PC-9 (cell line): ENCODE data around the gene PSMB9. TPM values are rescaled to one million over a fixed set of nuclear protein-coding genes. Genes with fewer than 3 reads are reported as not detected.
A peak's percentile ranks its signal among the peaks of the same experiment; 100 is the strongest.

ENCODE experiments used
- BruUV-seq: library from RNA; stranded (reverse); fragments of 400-500 nt; replicated peaks from 2 replicates; lab custom pipeline; 2021; lab: Mats Ljungman, UMichigan
- CTCF ChIA-PET: fragments of 300-600 bp; sonication (Branson Sonifier 250); formaldehyde crosslinking; loops from one replicate; lab custom pipeline; 2022; ENCODE audit warnings: antibody characterized with exemption; lab: Charles Lee
- POLR2A ChIA-PET: fragments of 300-600 bp; sonication (Branson Sonifier 250); formaldehyde crosslinking; loops from one replicate; lab custom pipeline; 2022; ENCODE audit warnings: antibody characterized with exemption; ENCODE audit not compliant: unreplicated experiment; lab: Charles Lee
- DNase-seq, 2 experiments: peaks; one replicate each; pipeline versions ENCODE4 v3.0.0 to v3.0.0-alpha.2; 2015 to 2022; ENCODE audit warnings: mixed read lengths in 1 of 2
- H2AFZ ChIP-seq: fragments of 200-600 bp; sonication (generic); 2 replicates; pipeline ENCODE4 v1.8.1; 2017; ENCODE audit warnings: antibody characterized with exemption
- H3F3A ChIP-seq: fragments of 200-600 bp; sonication (generic); 2 replicates; pipeline ENCODE4 v1.8.1; 2017; ENCODE audit warnings: antibody characterized with exemption, mild to moderate bottlenecking, low read depth; ENCODE audit not compliant: insufficient read depth
- H3K27ac ChIP-seq: fragments of 200-600 bp; sonication (generic); 2 replicates; pipeline ENCODE4 v1.6.1; 2016; ENCODE audit warnings: mixed run types
- H3K27me3 ChIP-seq: fragments of 200-600 bp; sonication (generic); 2 replicates; pipeline ENCODE4 v1.6.1; 2016; ENCODE audit warnings: low read depth, mixed run types; ENCODE audit not compliant: insufficient read depth
- H3K36me3 ChIP-seq: fragments of 200-600 bp; sonication (generic); 2 replicates; pipeline ENCODE4 v1.6.1; 2016; ENCODE audit warnings: low read depth, mixed run types
- H3K4me1 ChIP-seq: fragments of 200-600 bp; sonication (generic); replicated peaks from 2 replicates; pipeline ENCODE4 v1.6.1; 2016; ENCODE audit warnings: mixed run types; ENCODE audit not compliant: insufficient read depth
- H3K4me2 ChIP-seq: fragments of 200-600 bp; sonication (generic); 2 replicates; pipeline ENCODE4 v1.6.1; 2017; ENCODE audit warnings: mixed run types
- H3K4me3 ChIP-seq: fragments of 200-600 bp; sonication (generic); 2 replicates; pipeline ENCODE4 v1.6.1; 2016; ENCODE audit warnings: mixed run types
- H3K79me2 ChIP-seq: fragments of 200-600 bp; sonication (generic); 2 replicates; pipeline ENCODE4 v1.6.1; 2017; ENCODE audit warnings: low read depth, mixed run types
- H3K9me2 ChIP-seq: fragments of 200-600 bp; sonication (generic); 2 replicates; pipeline ENCODE4 v1.8.1; 2017; ENCODE audit warnings: mild to moderate bottlenecking; ENCODE audit not compliant: insufficient read depth
- H3K9me3 ChIP-seq: fragments of 200-600 bp; sonication (generic); 2 replicates; pipeline ENCODE4 v1.8.1; 2016; ENCODE audit warnings: low read depth; ENCODE audit not compliant: insufficient read depth
- H4K20me1 ChIP-seq: fragments of 200-600 bp; sonication (generic); 2 replicates; pipeline ENCODE4 v1.8.1; 2017; ENCODE audit not compliant: insufficient read depth
- CTCF ChIP-seq: fragments of 200-600 bp; sonication (generic); conservative IDR thresholded peaks from 2 replicates; pipeline ENCODE4 v1.6.1; 2017; ENCODE audit warnings: mixed run types, antibody characterized with exemption, mild to moderate bottlenecking, moderate library complexity
- EZH2 ChIP-seq: fragments of 200-600 bp; sonication (generic); IDR thresholded peaks from 2 replicates; pipeline ENCODE4 v1.8.0; 2017; ENCODE audit warnings: antibody characterized with exemption, low read depth
- intact Hi-C: fragments of 100-400 bp; cut with micrococcal nuclease; formaldehyde crosslinking; loops from one replicate; pipeline ENCODE4 v1.10.0; 2022; ENCODE audit not compliant: unreplicated experiment
- total RNA-seq: library from RNA; stranded (reverse); gene quantifications from 2 replicates; pipeline ENCODE4 v1.2.3, GENCODE V29; 2021

The PSMB9 gene
- total RNA-seq, 1 experiment from 2014 or later, result 37.6 TPM

GRCh38 chr6:32836873-32837272 lies 17.1 kb upstream of the PSMB9 start:
- Histone ChIP-seq H3K9me3 (no peaks in the 10 kb centered on the region), H4K20me1 (no peaks in the 10 kb centered on the region), H3K9me2 (no peaks in the 10 kb centered on the region), H3K27ac (no peak overlapping the region), H3K27me3 (no peaks in the 10 kb centered on the region), H3K4me3 (no peak overlapping the region; the same call in 1 of the 2 replicates), H2AFZ (no peak overlapping the region), H3K4me2 (peak overlapping the region; percentile 95), H3K4me1 (peaks cover 9% of the 10 kb centered on the region), H3K79me2 (no peaks in the 10 kb centered on the region), H3F3A (0 out of 2 replicates have a peak, but pooled peaks cover 9% of the 10 kb centered on the region), H3K36me3 (no peaks in the 10 kb centered on the region)
- ChIA-PET POLR2A (no interaction called here), CTCF (no interaction called here)
- no peak for DNase-seq
- TF ChIP-seq CTCF (no peak), EZH2 (no peak)
- BruUV-seq, result TSS peak; percentile 20
- intact Hi-C loops, result no loop called here

GRCh38 chr6:32837651-32838113 lies 16.3 kb upstream of the PSMB9 start:
- Histone ChIP-seq H3K36me3 (no peaks in the 10 kb centered on the region), H3K27me3 (no peaks in the 10 kb centered on the region), H2AFZ (peak overlapping the region; percentile 89), H4K20me1 (no peaks in the 10 kb centered on the region), H3K27ac (0 out of 2 replicates have a peak overlapping the region, but pooled peaks have one; percentile 21), H3K4me1 (peaks cover 9% of the 10 kb centered on the region), H3K4me3 (peak overlapping the region; percentile 68), H3K9me2 (no peaks in the 10 kb centered on the region), H3K4me2 (peak overlapping the region; percentile 95), H3F3A (0 out of 2 replicates have a peak, but pooled peaks cover 9% of the 10 kb centered on the region), H3K79me2 (no peaks in the 10 kb centered on the region), H3K9me3 (no peaks in the 10 kb centered on the region)
- no TSS peak for BruUV-seq
- DNase-seq, result peak; percentile 20 to 51
- CTCF ChIA-PET, result interaction anchor here (0.5 to 2.7 kb wide), 12 partner anchors 10 to 871 kb away, joined by 3 to 49 read pairs (median 9); partner anchors contain the start of genes PSMB9 and TAP1
- no peak for TF ChIP-seq CTCF
- no peak for TF ChIP-seq EZH2
- POLR2A ChIA-PET, result interaction anchor here (0.6 kb wide), 1 partner anchor 73 kb away, joined by 3 read pairs; no protein-coding TSS in a partner anchor
- intact Hi-C loops, result loop anchor here (1.0 to 2.0 kb wide), 6 partner anchors 16 to 412 kb away; partner anchors contain the start of gene TAP1

GRCh38 chr6:32838114-32838958 lies 15.7 kb upstream of the PSMB9 start, which contains the start of gene TAP2:
Gene TAP2, minus strand, starts transcription at chr6:32838739. Its CDS starts 506 bp downstream, at chr6:32838233.
- H3K9me2 ChIP-seq, result no peaks in the 10 kb centered on the region

More at GRCh38 chr6:32838114-32838958, 15.7 kb upstream of the PSMB9 start, which contains the start of gene TAP2:
- Histone ChIP-seq H3K4me2 (peak within 1 kb of the TSS; percentile 95), H3K4me3 (peak within 1 kb of the TSS; percentile 68), H3K36me3 (no peaks in the 10 kb centered on the region), H3K27ac (peak within 1 kb of the TSS; percentile 21; the same call in 1 of the 2 replicates), H4K20me1 (no peaks in the 10 kb centered on the region), H3K27me3 (no peaks in the 10 kb centered on the region), H3K9me3 (no peaks in the 10 kb centered on the region), H2AFZ (peak within 1 kb of the TSS; percentile 89), H3K79me2 (no peaks in the 10 kb centered on the region), H3K4me1 (peaks cover 13% of the 10 kb centered on the region), H3F3A (0 out of 2 replicates have a peak, but pooled peaks cover 9% of the 10 kb centered on the region)
- TF ChIP-seq CTCF, result peak; percentile 93
- no peak for TF ChIP-seq EZH2
- POLR2A ChIA-PET, result interaction anchor here (0.6 to 1.0 kb wide), 6 partner anchors 16 to 370 kb away, joined by 3 to 9 read pairs (median 3); partner anchors contain the start of genes HLA-DOB and RING1
- CTCF ChIA-PET, result interaction anchor here (0.5 to 2.7 kb wide), 25 partner anchors 11 to 710 kb away, joined by 3 to 49 read pairs (median 5); partner anchors contain the start of genes HLA-DMA, PSMB9 and TAP1
- BruUV-seq, result no TSS peak
- peak; percentile 79 to 96 for DNase-seq
- intact Hi-C loops, result loop anchor here (1.0 to 2.0 kb wide), 6 partner anchors 15 to 411 kb away; partner anchors contain the start of gene TAP1
